Naive thymus-derived CD8-positive, alpha-beta T cell (primary cell): Measurements from ENCODE around the gene PIAS1. TPM values are rescaled to one million over a fixed set of nuclear protein-coding genes. Genes with fewer than 3 reads are reported as not detected.

Experiments used
- ATAC-seq, 2 donors: fragments of 150-1000 bp; cut with Tn5 transposase in 1 of 2; sonication (Bioruptor Pico), chemical (Tn5 transposase) in 1 of 2; 1 replicate in 1 of 2; 2 replicates in 1 of 2; pipeline ENCODE4 v1.10.0; 2021; ENCODE audit warnings: mild to moderate bottlenecking in 2 of 2, moderate library complexity in 2 of 2
- POLR2A ChIA-PET: fragments of 350-600 bp; sonication (Branson Sonifier 250); formaldehyde crosslinking; loops from one replicate; lab custom pipeline; 2021; ENCODE audit warnings: antibody characterized with exemption; lab: Charles Lee
- DNase-seq, 10 donors: peaks; one replicate each; pipeline versions ENCODE4 v3.0.0 to v3.0.0-alpha.2; 2020 to 2022
- H3K27ac Mint-ChIP-seq, 10 donors: one replicate each; pipeline ENCODE4 v1.8.0; 2020 to 2022; ENCODE audit warnings: mild to moderate bottlenecking in 10 of 10, mixed read lengths in 10 of 10, moderate library complexity in 4 of 10, inconsistent platforms in 1 of 10
- H3K27me3 Mint-ChIP-seq, 5 donors: one replicate each; pipeline ENCODE4 v1.8.0; 2021 to 2022; ENCODE audit warnings: mixed read lengths in 5 of 5
- H3K36me3 Mint-ChIP-seq, 3 donors: one replicate each; pipeline ENCODE4 v1.8.0; 2020 to 2022; ENCODE audit warnings: mixed read lengths in 3 of 3, mild to moderate bottlenecking in 2 of 3, inconsistent platforms in 1 of 3
- H3K4me1 Mint-ChIP-seq, 4 donors: one replicate each; pipeline ENCODE4 v1.8.0; 2021 to 2022; ENCODE audit warnings: mixed read lengths in 4 of 4
- H3K4me3 Mint-ChIP-seq, 10 donors: one replicate each; pipeline ENCODE4 v1.8.0; 2020 to 2022; ENCODE audit warnings: mild to moderate bottlenecking in 10 of 10, mixed read lengths in 10 of 10, moderate library complexity in 6 of 10, inconsistent platforms in 1 of 10
- H3K9me3 Mint-ChIP-seq, 9 donors: one replicate each; pipeline ENCODE4 v1.8.0; 2020 to 2022; ENCODE audit warnings: mixed read lengths in 9 of 9, mild to moderate bottlenecking in 3 of 9, inconsistent platforms in 1 of 9, moderate library complexity in 1 of 9
- polyA plus RNA-seq, 3 donors: library from polyadenylated mRNA; unstranded; fragments of 300-500 nt; fragmentation: Illumina TruSeq; gene quantifications; one replicate each; pipeline ENCODE4 v1.2.3, GENCODE V29; 2021
- total RNA-seq, 8 experiments: library from RNA in 2 of 8; stranded (reverse) in 2 of 8; gene quantifications; one replicate each; pipeline ENCODE4 v1.2.3 and lab custom pipeline; 2021 to 2026

The PIAS1 gene
- total and polyA plus RNA-seq, 5 experiments from 2014 or later, result 90.0 to 149 (median 120) TPM

GRCh38 chr15:68080334-68080733 lies 26.2 kb downstream of the PIAS1 start:
- Mint-ChIP-seq H3K4me1 (peaks cover 49 to 97% (median 87%) of the 10 kb centered on the region in 4 donors), H3K9me3 (no peaks in the 10 kb centered on the region), H3K27ac (peak overlapping the region in 3 of 10 donors; percentile 6 to 62 (median 39)), H3K27me3 (no peaks in the 10 kb centered on the region), H3K4me3 (peak overlapping the region in 5 of 10 donors; percentile 15 to 47 (median 27)), H3K36me3 (peaks cover 0 to 8% (median 0%) of the 10 kb centered on the region in 3 donors)
- POLR2A ChIA-PET, result no interaction called here
- DNase-seq, result no peak
- ATAC-seq, result no peak

DNA sequence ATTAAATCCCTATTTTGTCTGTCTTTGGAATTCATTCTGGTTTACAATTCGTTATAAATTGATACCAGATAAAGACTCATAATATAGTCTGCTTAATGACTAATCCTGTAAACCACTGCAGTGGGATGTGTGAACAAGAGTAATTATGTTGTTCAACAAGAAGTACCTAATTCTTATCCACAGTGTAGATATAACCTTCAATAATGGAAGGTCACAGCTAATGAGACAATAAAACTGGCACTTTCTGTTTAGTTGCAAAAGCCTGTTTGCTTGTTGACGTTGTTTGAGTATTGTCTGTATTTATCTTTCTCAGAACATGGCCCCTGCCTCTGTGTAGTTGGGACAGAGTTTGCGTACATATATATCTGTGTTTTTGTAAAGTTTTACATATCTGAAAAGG lies 26.7 kb downstream of the PIAS1 start:
- Mint-ChIP-seq H3K9me3 (no peaks in the 10 kb centered on the region), H3K36me3 (peaks cover 0 to 5% (median 0%) of the 10 kb centered on the region in 3 donors), H3K27ac (peak overlapping the region in 3 of 10 donors; percentile 23 to 56 (median 53)), H3K4me3 (peak overlapping the region in 5 of 10 donors; percentile 29 to 63 (median 31)), H3K4me1 (peaks cover 49 to 97% (median 86%) of the 10 kb centered on the region in 4 donors), H3K27me3 (no peaks in the 10 kb centered on the region)
- POLR2A ChIA-PET, result no interaction called here
- DNase-seq (no peak), ATAC-seq (no peak)

DNA sequence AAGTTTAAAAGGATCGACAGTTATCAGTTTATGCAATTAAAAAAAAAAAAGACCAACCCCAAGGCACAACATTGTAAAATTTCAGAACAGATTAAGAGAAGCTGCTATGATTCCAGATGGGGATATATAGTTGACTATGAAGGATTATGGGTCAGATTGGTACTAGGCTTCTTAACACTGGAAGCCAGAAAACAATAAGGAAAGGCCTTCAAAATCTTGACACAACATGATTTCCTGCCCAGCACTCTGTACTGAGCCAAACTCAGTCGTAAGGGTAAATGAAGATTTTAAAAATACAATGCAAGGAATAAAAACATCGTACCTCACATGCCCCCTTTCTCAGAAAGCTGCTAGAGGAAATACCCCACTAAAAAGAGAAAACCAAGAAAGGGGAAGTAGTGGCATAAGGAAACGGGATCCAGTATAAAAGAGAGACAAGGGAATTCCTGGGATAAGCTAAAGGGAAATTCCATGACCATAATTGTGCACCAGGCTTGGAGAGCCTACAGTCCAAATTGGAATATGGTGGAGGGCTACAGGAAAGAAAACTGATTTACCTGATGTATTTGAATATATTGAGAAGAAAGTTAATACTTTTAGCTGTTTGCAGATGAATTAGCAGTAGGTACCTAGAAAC lies 27.9 kb downstream of the PIAS1 start:
- Mint-ChIP-seq H3K4me3 (peak overlapping the region in 8 of 10 donors; percentile 29 to 63 (median 48)), H3K36me3 (peaks cover 0 to 9% (median 3%) of the 10 kb centered on the region in 3 donors), H3K27me3 (no peaks in the 10 kb centered on the region), H3K27ac (peak overlapping the region in 9 of 10 donors; percentile 15 to 83 (median 53)), H3K9me3 (no peaks in the 10 kb centered on the region), H3K4me1 (peaks cover 43 to 90% (median 80%) of the 10 kb centered on the region in 4 donors)
- POLR2A ChIA-PET, result interaction anchor here (0.7 to 1.1 kb wide), 2 partner anchors 11 to 28 kb away, joined by 3 to 5 read pairs; partner anchors contain the start of gene PIAS1
- DNase-seq (no peak), ATAC-seq (no peak)

DNA sequence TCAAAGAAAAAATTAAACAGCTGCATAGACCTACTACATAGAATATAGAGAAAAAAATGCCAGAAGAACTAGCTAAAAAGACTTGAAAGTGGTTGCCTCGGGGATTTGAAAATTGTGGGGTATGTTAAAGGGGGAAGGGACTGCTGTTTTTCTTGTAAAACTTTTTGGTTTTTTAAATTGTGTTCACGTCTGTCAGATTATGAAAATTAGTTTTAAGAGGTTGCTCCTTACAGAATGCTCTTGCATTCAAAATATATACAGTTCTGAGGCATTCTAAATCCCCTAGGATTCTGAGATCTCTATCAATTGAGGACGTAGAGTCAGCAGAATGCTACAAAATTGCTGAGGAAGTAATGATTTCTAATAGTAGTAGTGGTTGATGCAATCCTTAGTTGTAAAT lies 28.6 kb downstream of the PIAS1 start:
- peaks cover 0 to 15% (median 6%) of the 10 kb centered on the region in 3 donors for H3K36me3 Mint-ChIP-seq
- no peak for DNase-seq
- no peak for ATAC-seq
- POLR2A ChIA-PET, result interaction anchor here (1.1 kb wide), 1 partner anchor 29 kb away, joined by 5 read pairs; the partner anchor contains the start of gene PIAS1
- no peaks in the 10 kb centered on the region for H3K27me3 Mint-ChIP-seq
- H3K4me1 Mint-ChIP-seq, result peaks cover 37 to 87% (median 74%) of the 10 kb centered on the region in 4 donors
- H3K27ac Mint-ChIP-seq, result peak overlapping the region in 4 of 10 donors; percentile 23 to 56 (median 41)
- H3K9me3 Mint-ChIP-seq, result no peaks in the 10 kb centered on the region
- peak overlapping the region in 5 of 10 donors; percentile 15 to 63 (median 29) for H3K4me3 Mint-ChIP-seq

GRCh38 chr15:68083463-68083862 lies 29.3 kb downstream of the PIAS1 start:
- peaks cover 32 to 85% (median 69%) of the 10 kb centered on the region in 4 donors for H3K4me1 Mint-ChIP-seq
- H3K27me3 Mint-ChIP-seq, result no peaks in the 10 kb centered on the region
- peak overlapping the region in 2 of 10 donors; percentile 17 to 69 for H3K27ac Mint-ChIP-seq
- H3K4me3 Mint-ChIP-seq, result no peak overlapping the region
- DNase-seq (no peak), ATAC-seq (no peak)
- peaks cover 0 to 22% (median 6%) of the 10 kb centered on the region in 3 donors for H3K36me3 Mint-ChIP-seq
- POLR2A ChIA-PET, result interaction anchor here (1.0 kb wide), 1 partner anchor 29 kb away, joined by 5 read pairs; the partner anchor contains the start of gene PIAS1
- no peaks in the 10 kb centered on the region for H3K9me3 Mint-ChIP-seq

DNA sequence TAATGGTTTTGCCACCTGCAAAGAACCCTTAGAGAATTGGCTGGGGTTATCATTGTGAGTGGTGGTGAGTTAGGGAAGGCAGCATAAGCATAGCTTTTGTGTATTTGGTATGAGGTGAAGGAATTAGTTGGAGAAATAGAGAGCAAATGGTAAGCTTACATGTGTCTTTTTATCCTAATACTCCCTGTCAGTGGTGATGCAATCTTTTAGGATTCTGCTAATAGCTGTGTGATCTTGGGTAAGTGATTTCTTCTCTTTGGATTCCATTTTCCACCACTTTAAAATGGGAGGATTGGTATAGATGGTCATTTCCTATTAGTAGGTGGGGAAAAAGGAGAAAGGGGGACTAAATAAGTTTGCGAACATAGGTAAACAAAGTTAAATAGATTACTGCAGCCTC lies 30.9 kb downstream of the PIAS1 start:
- H3K27ac Mint-ChIP-seq, result peak overlapping the region in 1 of 10 donors; percentile 11
- H3K27me3 Mint-ChIP-seq, result no peaks in the 10 kb centered on the region
- H3K4me3 Mint-ChIP-seq, result peak overlapping the region in 1 of 10 donors; percentile 14
- peaks cover 0 to 31% (median 8%) of the 10 kb centered on the region in 3 donors for H3K36me3 Mint-ChIP-seq
- POLR2A ChIA-PET, result no interaction called here
- DNase-seq (no peak), ATAC-seq (no peak)
- H3K4me1 Mint-ChIP-seq, result peaks cover 31 to 75% (median 61%) of the 10 kb centered on the region in 4 donors
- no peaks in the 10 kb centered on the region for H3K9me3 Mint-ChIP-seq

DNA sequence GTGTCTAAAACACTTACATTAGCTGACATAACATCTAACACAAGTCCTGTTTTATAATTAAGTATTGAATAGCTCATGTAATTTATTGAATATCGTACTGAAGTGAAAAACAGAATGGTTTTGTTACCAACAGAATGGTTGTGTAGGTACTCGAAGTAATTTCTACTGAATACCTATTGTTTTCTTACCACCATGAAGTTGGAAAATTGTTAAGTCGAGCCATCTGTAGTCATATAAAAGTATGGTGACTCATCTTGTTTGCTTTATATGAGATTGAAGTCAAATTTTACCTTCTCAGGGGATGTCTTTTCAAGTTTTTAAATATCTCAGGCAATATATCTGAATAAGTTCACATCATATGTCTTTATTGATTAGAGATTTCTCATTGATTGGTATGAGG lies 37.6 kb downstream of the PIAS1 start:
- no peak overlapping the region for H3K4me3 Mint-ChIP-seq
- DNase-seq, result no peak
- ATAC-seq, result no peak
- peaks cover 8 to 53% (median 30%) of the 10 kb centered on the region in 4 donors for H3K4me1 Mint-ChIP-seq
- H3K9me3 Mint-ChIP-seq, result peaks cover 0 to 18% (median 8%) of the 10 kb centered on the region in 9 donors
- H3K36me3 Mint-ChIP-seq, result peaks cover 13 to 71% (median 48%) of the 10 kb centered on the region in 3 donors
- H3K27ac Mint-ChIP-seq, result peak overlapping the region in 2 of 10 donors; percentile 14 to 47
- H3K27me3 Mint-ChIP-seq, result no peaks in the 10 kb centered on the region
- POLR2A ChIA-PET, result no interaction called here

- Mint-ChIP-seq H3K27me3 (no peaks in the 10 kb centered on the region), H3K36me3 (peaks cover 19 to 70% (median 57%) of the 10 kb centered on the region in 3 donors), H3K4me3 (no peak overlapping the region), H3K9me3 (peaks cover 0 to 30% (median 12%) of the 10 kb centered on the region in 9 donors), H3K27ac (peak overlapping the region in 1 of 10 donors; percentile 22), H3K4me1 (peaks cover 20 to 68% (median 47%) of the 10 kb centered on the region in 4 donors)
- ATAC-seq, result no peak
- DNase-seq, result no peak
- POLR2A ChIA-PET, result no interaction called here
Measured at GRCh38 chr15:68096099-68096498, 42.0 kb downstream of the PIAS1 start.

DNA sequence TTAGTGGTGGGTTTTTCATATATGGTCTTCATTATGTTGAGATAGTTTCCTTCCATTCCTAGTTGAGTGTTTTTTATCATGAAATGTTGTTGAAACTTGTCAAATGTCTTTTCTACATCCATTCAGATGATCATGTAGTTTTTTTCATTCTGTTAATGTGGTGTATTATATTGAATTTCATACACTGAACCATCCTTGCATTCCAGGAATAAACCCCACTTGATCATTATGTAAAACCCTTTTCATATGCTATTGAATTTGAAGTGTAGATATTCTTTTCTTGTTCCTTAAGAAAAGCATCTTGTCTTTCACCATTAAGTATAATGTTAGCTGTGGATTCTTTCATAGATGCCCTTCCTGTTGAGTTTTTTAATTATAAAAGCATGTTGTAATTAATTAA lies 42.9 kb downstream of the PIAS1 start:
- Mint-ChIP-seq H3K4me3 (peak overlapping the region in 1 of 10 donors; percentile 4), H3K9me3 (peaks cover 0 to 30% (median 12%) of the 10 kb centered on the region in 9 donors), H3K27ac (no peak overlapping the region), H3K36me3 (peaks cover 23 to 76% (median 61%) of the 10 kb centered on the region in 3 donors), H3K27me3 (no peaks in the 10 kb centered on the region), H3K4me1 (peaks cover 24 to 71% (median 55%) of the 10 kb centered on the region in 4 donors)
- no peak for ATAC-seq
- POLR2A ChIA-PET, result no interaction called here
- DNase-seq, result no peak

- peaks cover 35 to 76% (median 62%) of the 10 kb centered on the region in 3 donors for H3K36me3 Mint-ChIP-seq
- H3K4me1 Mint-ChIP-seq, result peaks cover 20 to 69% (median 49%) of the 10 kb centered on the region in 4 donors
- ATAC-seq (no peak), DNase-seq (no peak)
- peak overlapping the region in 1 of 10 donors; percentile 36 for H3K4me3 Mint-ChIP-seq
- H3K9me3 Mint-ChIP-seq, result peaks cover 0 to 34% (median 15%) of the 10 kb centered on the region in 9 donors
- no peaks in the 10 kb centered on the region for H3K27me3 Mint-ChIP-seq
- no peak overlapping the region for H3K27ac Mint-ChIP-seq
- POLR2A ChIA-PET, result no interaction called here
Measured at GRCh38 chr15:68098465-68098864, 44.4 kb downstream of the PIAS1 start.

DNA sequence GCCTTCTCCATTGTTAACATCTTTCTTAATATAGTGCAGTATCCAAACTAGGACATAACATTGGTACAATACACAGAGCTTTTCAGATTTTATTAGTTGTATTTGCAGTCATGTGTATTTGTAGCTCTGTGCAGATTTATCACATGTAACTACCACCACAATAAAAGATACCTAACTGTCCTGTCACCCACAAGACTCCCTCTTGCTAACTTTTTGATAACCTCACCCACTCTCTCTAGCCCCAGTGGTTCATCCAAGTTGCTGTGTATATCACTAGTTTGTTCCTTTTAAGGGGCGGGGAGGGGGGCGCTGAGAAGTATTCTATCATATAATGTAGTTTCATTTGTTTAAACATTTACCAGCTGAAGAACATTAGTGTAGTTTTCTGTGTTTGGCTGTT lies 46.1 kb downstream of the PIAS1 start:
- DNase-seq, result no peak
- Mint-ChIP-seq H3K27me3 (no peaks in the 10 kb centered on the region), H3K4me1 (peaks cover 20 to 70% (median 52%) of the 10 kb centered on the region in 4 donors), H3K27ac (peak overlapping the region in 2 of 10 donors; percentile 4 to 12), H3K36me3 (peaks cover 36 to 75% (median 62%) of the 10 kb centered on the region in 3 donors), H3K9me3 (peaks cover 0 to 41% (median 13%) of the 10 kb centered on the region in 9 donors), H3K4me3 (peak overlapping the region in 3 of 10 donors; percentile 8 to 39 (median 22))
- POLR2A ChIA-PET, result no interaction called here
- ATAC-seq, result no peak

- no peaks in the 10 kb centered on the region for H3K27me3 Mint-ChIP-seq
- POLR2A ChIA-PET, result interaction anchor here (0.7 to 1.9 kb wide), 2 partner anchors 38 to 49 kb away, joined by 4 to 6 read pairs; partner anchors contain the start of gene PIAS1
- ATAC-seq, result no peak
- no peak overlapping the region for H3K27ac Mint-ChIP-seq
- DNase-seq, result no peak
- no peak overlapping the region for H3K4me3 Mint-ChIP-seq
- H3K9me3 Mint-ChIP-seq, result peaks cover 0 to 13% (median 5%) of the 10 kb centered on the region in 9 donors
- peaks cover 28 to 62% (median 38%) of the 10 kb centered on the region in 3 donors for H3K36me3 Mint-ChIP-seq
- peaks cover 32 to 81% (median 66%) of the 10 kb centered on the region in 4 donors for H3K4me1 Mint-ChIP-seq
Measured at GRCh38 chr15:68103603-68104002, 49.5 kb downstream of the PIAS1 start.
